ENCODE results near the gene HNF1B.

Gene HNF1B

GRCh38 chr17:37735165-37735564 is 9.7 kb downstream of the HNF1B start:
- DNase-seq (ENCODE audit: low spot score), result no peak
- TF ChIP-seq CTCF (IDR thresholded peaks at IDR 0.05; ENCODE audit: extremely low read depth, missing control alignments), result no peak

GRCh38 chr17:37732316-37732715 is 12.5 kb downstream of the HNF1B start:
- no peak for DNase-seq (ENCODE audit: low spot score)
- TF ChIP-seq CTCF (IDR thresholded peaks at IDR 0.05; ENCODE audit: extremely low read depth, missing control alignments), result no peak

DNA sequence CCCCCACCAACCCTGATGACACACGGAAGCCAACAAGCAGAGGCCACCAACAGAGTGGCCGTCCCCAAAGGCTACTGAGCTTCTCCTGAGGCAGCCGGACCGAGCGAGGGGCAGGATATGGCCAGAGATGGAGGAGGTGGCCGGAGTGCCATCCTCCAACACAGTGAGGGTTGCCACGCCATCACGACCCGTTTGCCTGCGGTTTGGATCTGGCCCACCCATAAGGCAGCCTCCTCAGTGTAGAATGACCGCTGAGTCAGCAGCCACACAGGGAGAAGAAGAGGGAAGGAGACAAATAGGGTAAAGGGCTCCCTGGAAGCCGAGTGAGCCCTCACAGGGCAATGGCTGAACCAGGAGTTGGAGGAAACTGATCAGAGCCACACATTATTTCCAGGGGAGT is 13.8 kb downstream of the HNF1B start:
- TF ChIP-seq CTCF (IDR thresholded peaks at IDR 0.05; ENCODE audit: extremely low read depth, missing control alignments), result no peak
- no peak for DNase-seq (ENCODE audit: low spot score)

DNA sequence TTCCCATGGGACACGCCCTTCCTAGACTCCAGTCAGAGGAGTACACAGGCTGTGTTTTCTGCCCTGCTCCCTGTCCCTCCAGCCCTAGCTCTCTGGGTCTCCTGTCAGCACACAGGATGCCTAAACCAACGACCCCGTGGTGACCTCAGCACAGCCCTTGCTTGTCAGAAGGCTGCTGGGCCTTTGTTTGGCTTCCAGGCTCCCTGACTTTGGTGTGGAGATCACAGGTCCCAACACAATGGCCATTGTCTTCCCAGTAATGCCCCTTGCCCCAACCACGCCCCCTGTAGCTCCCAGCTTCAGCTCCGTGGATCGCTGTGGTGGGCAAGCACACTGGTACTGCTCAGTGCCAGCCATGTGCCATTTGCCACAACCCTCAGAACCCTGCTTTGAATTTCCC is 15.0 kb downstream of the HNF1B start:
- no peak for DNase-seq (ENCODE audit: low spot score)
- no peak for TF ChIP-seq CTCF (IDR thresholded peaks at IDR 0.05; ENCODE audit: extremely low read depth, missing control alignments)

DNA sequence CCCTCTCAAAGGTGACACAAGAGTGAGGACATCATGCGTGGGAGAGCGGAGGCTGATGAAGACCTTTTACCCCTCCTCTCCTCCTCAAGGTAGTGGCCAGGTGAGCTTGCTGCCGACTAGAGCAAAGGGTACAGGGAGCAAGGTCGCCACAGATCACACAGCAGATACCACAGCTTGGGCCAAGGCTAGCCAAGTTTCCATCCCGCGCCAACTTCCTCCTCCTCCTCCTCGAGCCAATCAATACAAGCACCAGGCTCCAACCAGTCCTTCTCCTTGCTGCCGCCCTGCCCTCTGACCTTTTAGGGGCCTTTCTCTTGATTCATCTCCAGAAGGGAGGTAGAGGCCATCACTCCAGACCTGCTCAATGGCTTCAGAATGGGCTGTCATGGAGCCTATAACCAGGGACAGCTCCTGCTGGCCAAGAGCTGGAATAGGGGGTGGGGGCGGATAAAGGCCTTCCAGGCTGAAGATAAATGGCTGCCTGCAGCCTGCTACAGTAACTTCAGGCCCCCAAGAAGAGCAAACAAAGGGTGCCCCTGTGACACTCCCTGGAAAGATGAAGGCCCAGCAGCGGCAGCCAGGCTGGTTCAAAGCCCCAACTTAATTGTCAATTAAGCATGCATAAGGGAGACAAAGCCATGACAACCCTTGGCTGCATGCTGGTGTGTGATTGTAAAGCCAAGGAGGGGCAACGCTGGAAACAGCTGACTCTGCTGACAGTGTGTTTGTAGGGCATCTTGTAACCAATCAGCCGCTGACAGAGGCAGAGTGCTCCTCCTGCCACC is 17.8 kb downstream of the HNF1B start:
- TF ChIP-seq CTCF (IDR thresholded peaks at IDR 0.05; ENCODE audit: extremely low read depth, missing control alignments), result no peak
- DNase-seq (ENCODE audit: low spot score), result no peak

DNA sequence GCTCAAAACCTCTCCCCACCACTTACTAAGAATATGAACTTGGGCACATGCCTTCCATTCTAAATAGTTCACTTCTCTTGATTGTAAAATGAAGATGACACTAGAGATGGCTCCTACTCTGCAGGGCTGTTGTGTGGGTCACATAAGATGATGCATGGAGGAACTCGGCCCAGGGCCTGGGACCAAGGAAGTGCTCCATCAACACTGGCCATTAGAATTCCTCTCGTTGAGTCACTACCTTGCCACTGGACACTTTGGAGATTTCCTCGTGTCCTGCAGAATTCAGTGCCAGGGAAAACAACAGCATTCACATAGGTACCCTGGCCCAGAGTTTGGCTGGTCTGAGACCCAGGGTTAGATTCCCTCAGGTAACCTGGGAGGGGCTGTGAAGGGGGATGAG is 18.6 kb downstream of the HNF1B start:
- DNase-seq (ENCODE audit: low spot score), result no peak
- no peak for TF ChIP-seq CTCF (IDR thresholded peaks at IDR 0.05; ENCODE audit: extremely low read depth, missing control alignments)

- no peak for TF ChIP-seq CTCF (IDR thresholded peaks at IDR 0.05; ENCODE audit: extremely low read depth, missing control alignments)
- DNase-seq (ENCODE audit: low spot score), result no peak
Observed at GRCh38 chr17:37725601-37726146, 19.2 kb downstream of the HNF1B start.
